ENCODE results near the gene KCNN3.

DNA sequence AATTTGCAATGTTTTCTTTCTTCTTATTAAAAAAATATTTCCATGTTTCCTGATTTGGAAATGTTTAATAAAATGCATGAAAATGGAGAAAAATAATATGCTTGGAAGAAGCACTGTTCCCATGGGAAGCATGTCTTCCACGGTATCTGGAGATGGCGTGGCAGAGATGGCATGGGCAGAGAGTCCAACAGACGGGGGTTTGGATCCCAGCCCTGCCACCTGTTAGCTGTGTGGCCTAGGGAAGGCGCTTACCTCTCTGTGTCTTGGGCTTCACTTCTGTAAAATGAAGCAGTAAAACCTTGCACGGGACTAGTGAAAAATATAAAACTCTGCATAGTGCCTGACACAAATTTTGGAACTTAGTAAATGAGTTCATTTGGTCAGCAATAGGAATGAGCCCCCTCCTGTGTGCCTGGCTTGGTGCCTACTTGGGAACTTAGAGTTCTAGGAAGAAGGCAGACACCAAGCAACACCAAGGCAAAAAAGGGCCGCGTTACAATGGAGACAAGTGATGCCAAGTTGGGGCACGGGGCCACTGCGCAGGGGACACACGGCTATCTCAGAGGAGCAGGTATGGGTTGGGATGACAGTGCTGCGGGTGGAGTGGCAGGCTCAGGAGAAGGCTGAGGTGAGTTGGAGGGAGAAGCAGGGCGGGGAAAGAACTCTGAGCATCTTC, 124.2 kb downstream of the KCNN3 start:
- TF ChIP-seq, protein P1, sequence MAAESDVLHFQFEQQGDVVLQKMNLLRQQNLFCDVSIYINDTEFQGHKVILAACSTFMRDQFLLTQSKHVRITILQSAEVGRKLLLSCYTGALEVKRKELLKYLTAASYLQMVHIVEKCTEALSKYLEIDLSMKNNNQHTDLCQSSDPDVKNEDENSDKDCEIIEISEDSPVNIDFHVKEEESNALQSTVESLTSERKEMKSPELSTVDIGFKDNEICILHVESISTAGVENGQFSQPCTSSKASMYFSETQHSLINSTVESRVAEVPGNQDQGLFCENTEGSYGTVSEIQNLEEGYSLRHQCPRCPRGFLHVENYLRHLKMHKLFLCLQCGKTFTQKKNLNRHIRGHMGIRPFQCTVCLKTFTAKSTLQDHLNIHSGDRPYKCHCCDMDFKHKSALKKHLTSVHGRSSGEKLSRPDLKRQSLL (tag by site-specific recombination; IDR thresholded peaks at IDR 0.05) = no peak
- TF ChIP-seq YY1 (tag by site-specific recombination; IDR thresholded peaks at IDR 0.05) (no peak), TCF7L2 (IDR thresholded peaks at IDR 0.05; ENCODE audit: borderline replicate concordance, low read depth, low read length) (no peak)
- TF ChIP-seq, protein P2, sequence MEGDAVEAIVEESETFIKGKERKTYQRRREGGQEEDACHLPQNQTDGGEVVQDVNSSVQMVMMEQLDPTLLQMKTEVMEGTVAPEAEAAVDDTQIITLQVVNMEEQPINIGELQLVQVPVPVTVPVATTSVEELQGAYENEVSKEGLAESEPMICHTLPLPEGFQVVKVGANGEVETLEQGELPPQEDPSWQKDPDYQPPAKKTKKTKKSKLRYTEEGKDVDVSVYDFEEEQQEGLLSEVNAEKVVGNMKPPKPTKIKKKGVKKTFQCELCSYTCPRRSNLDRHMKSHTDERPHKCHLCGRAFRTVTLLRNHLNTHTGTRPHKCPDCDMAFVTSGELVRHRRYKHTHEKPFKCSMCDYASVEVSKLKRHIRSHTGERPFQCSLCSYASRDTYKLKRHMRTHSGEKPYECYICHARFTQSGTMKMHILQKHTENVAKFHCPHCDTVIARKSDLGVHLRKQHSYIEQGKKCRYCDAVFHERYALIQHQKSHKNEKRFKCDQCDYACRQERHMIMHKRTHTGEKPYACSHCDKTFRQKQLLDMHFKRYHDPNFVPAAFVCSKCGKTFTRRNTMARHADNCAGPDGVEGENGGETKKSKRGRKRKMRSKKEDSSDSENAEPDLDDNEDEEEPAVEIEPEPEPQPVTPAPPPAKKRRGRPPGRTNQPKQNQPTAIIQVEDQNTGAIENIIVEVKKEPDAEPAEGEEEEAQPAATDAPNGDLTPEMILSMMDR (tag by site-specific recombination; IDR thresholded peaks at IDR 0.05) = no peak
